Measurements from ENCODE around the gene HBZ. TPM values are rescaled to one million over a fixed set of nuclear protein-coding genes. Genes with fewer than 3 reads are reported as not detected.
"Not testable (repeated sequence)": the region's sequence is repeated elsewhere in the genome, so short reads cannot be mapped to it uniquely, and the experiment has no call there.

Gene HBZ
- total and polyA plus RNA-seq, 7 donors: 0.05 to 0.12 (median 0.11) TPM; not detected in 4

DNA sequence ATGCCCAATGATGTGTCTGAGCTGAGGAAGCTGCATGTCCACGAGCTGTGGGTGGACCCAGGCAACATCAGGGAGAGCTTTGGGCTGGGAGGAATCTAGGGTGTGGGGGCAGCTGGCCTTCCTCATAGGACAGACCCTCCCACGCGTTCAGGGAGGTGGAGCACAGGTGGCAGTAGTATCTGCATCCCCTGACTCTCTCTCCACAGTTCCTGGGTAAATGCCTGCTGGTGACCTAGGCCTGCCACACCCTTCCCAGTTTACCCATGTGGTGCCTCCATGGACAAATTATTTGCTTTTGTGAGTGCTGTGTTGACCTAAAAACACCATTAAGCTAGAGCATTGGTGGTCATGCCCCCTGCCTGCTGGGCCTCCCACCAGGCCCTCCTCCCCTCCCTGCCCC lies 16.6 kb downstream of the HBZ start:
- no peak overlapping the region for H3K4me3 ChIP-seq
- DNase-seq: no peak
- WGBS, 3 donors: 15 to 32% (median 21%) methylated on average over 3 of the region's 3 CpGs
- TF ChIP-seq, protein P1, sequence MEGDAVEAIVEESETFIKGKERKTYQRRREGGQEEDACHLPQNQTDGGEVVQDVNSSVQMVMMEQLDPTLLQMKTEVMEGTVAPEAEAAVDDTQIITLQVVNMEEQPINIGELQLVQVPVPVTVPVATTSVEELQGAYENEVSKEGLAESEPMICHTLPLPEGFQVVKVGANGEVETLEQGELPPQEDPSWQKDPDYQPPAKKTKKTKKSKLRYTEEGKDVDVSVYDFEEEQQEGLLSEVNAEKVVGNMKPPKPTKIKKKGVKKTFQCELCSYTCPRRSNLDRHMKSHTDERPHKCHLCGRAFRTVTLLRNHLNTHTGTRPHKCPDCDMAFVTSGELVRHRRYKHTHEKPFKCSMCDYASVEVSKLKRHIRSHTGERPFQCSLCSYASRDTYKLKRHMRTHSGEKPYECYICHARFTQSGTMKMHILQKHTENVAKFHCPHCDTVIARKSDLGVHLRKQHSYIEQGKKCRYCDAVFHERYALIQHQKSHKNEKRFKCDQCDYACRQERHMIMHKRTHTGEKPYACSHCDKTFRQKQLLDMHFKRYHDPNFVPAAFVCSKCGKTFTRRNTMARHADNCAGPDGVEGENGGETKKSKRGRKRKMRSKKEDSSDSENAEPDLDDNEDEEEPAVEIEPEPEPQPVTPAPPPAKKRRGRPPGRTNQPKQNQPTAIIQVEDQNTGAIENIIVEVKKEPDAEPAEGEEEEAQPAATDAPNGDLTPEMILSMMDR (IDR thresholded peaks at IDR 0.05): no peak
- H3K27ac ChIP-seq: no peak overlapping the region
- ATAC-seq: no peak
- H3K27me3 ChIP-seq (ENCODE audit: insufficient read depth in 3 of 3, low read length in 2 of 3): peaks cover 0 to 73% (median 37%) of the 10 kb centered on the region in 3 donors
- H3K4me1 ChIP-seq: peaks cover 11% of the 10 kb centered on the region
- no peaks in the 10 kb centered on the region for H3K36me3 ChIP-seq (ENCODE audit: insufficient read depth in 1 of 2, low read depth in 1 of 2)
- no peaks in the 10 kb centered on the region for H3K9me3 ChIP-seq
- intact Hi-C loops (cut with DNase I): no loop called here

DNA sequence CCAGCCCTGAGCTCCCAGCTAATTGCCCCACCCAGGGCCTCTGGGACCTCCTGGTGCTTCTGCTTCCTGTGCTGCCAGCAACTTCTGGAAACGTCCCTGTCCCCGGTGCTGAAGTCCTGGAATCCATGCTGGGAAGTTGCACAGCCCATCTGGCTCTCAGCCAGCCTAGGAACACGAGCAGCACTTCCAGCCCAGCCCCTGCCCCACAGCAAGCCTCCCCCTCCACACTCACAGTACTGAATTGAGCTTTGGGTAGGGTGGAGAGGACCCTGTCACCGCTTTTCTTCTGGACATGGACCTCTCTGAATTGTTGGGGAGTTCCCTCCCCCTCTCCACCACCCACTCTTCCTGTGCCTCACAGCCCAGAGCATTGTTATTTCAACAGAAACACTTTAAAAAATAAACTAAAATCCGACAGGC lies 17.7 kb downstream of the HBZ start:
- 1 to 6% (median 3%) methylated on average over 5 of the region's 5 CpGs for WGBS, 3 donors
- peak in 2 of 4 donors; percentile 24 to 52 for ATAC-seq
- intact Hi-C loops (cut with DNase I); DNase-seq; H3K27ac ChIP-seq; H3K36me3 ChIP-seq (ENCODE audit: insufficient read depth in 1 of 2, low read depth in 1 of 2); H3K4me3 ChIP-seq; H3K9me3 ChIP-seq: not testable (repeated sequence)
- H3K27me3 ChIP-seq (ENCODE audit: insufficient read depth in 3 of 3, low read length in 2 of 3): peaks cover 0 to 79% (median 44%) of the 10 kb centered on the region in 3 donors
- H3K4me1 ChIP-seq: peaks cover 10% of the 10 kb centered on the region

DNA sequence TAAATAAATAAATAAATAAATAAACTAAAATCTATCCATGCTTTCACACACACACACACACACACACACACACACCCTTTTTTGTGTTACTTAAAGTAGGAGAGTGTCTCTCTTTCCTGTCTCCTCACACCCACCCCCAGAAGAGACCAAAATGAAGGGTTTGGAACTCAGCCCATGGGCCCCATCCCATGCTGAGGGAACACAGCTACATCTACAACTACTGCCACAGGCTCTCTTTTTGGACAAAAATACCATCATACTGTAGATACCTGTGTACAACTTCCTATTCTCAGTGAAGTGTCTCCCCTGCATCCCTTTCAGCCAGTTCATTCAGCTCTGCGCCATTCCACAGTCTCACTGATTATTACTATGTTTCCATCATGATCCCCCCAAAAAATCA lies 18.3 kb downstream of the HBZ start:
- Histone ChIP-seq H3K27me3 (ENCODE audit: insufficient read depth in 3 of 3, low read length in 2 of 3) (peaks cover 0 to 78% (median 42%) of the 10 kb centered on the region in 3 donors), H3K4me1 (peaks cover 3% of the 10 kb centered on the region), H3K27ac (no peak overlapping the region), H3K9me3 (no peaks in the 10 kb centered on the region), H3K36me3 (ENCODE audit: insufficient read depth in 1 of 2, low read depth in 1 of 2) (no peaks in the 10 kb centered on the region), H3K4me3 (no peak overlapping the region)
- TF ChIP-seq, protein P1 (IDR thresholded peaks at IDR 0.05): no peak
- ATAC-seq: no peak
- WGBS, 3 donors: 39 to 57% (median 52%) methylated on average over 1 of the region's 1 CpG
- DNase-seq: no peak
- intact Hi-C loops (cut with DNase I): no loop called here

DNA sequence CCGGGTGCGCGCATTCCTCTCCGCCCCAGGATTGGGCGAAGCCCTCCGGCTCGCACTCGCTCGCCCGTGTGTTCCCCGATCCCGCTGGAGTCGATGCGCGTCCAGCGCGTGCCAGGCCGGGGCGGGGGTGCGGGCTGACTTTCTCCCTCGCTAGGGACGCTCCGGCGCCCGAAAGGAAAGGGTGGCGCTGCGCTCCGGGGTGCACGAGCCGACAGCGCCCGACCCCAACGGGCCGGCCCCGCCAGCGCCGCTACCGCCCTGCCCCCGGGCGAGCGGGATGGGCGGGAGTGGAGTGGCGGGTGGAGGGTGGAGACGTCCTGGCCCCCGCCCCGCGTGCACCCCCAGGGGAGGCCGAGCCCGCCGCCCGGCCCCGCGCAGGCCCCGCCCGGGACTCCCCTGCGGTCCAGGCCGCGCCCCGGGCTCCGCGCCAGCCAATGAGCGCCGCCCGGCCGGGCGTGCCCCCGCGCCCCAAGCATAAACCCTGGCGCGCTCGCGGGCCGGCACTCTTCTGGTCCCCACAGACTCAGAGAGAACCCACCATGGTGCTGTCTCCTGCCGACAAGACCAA lies 20.0 kb downstream of the HBZ start, which contains the start of gene HBA2:
HBA2 (plus strand) TSS at position 503 of the 568 bp plus-strand sequence; CDS start at position 540, 37 bp downstream.
- H3K27me3 ChIP-seq (ENCODE audit: insufficient read depth in 3 of 3, low read length in 2 of 3): peaks cover 0 to 66% (median 33%) of the 10 kb centered on the region in 3 donors
- no CpG with 5 or more reads among the region's 74 CpGs for WGBS, 3 donors

DNA sequence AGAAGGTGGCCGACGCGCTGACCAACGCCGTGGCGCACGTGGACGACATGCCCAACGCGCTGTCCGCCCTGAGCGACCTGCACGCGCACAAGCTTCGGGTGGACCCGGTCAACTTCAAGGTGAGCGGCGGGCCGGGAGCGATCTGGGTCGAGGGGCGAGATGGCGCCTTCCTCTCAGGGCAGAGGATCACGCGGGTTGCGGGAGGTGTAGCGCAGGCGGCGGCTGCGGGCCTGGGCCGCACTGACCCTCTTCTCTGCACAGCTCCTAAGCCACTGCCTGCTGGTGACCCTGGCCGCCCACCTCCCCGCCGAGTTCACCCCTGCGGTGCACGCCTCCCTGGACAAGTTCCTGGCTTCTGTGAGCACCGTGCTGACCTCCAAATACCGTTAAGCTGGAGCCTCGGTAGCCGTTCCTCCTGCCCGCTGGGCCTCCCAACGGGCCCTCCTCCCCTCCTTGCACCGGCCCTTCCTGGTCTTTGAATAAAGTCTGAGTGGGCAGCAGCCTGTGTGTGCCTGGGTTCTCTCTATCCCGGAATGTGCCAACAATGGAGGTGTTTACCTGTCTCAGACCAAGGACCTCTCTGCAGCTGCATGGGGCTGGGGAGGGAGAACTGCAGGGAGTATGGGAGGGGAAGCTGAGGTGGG lies 20.9 kb downstream of the HBZ start:
- ATAC-seq; DNase-seq; H3K9me3 ChIP-seq; H3K27ac ChIP-seq; H3K4me3 ChIP-seq; H3K4me1 ChIP-seq; H3K36me3 ChIP-seq (ENCODE audit: insufficient read depth in 1 of 2, low read depth in 1 of 2); intact Hi-C loops (cut with DNase I): not testable (repeated sequence)
- peaks cover 0 to 66% (median 31%) of the 10 kb centered on the region in 3 donors for H3K27me3 ChIP-seq (ENCODE audit: insufficient read depth in 3 of 3, low read length in 2 of 3)
- 4 to 7% (median 5%) methylated on average over 20 to 29 of the region's 44 CpGs for WGBS, 3 donors

More for the DNA sequence above, 20.0 kb downstream of the HBZ start, which contains the start of gene HBA2:
- H3K4me3 ChIP-seq; H3K36me3 ChIP-seq (ENCODE audit: insufficient read depth in 1 of 2, low read depth in 1 of 2); H3K4me1 ChIP-seq; DNase-seq; intact Hi-C loops (cut with DNase I); H3K9me3 ChIP-seq; H3K27ac ChIP-seq: not testable (repeated sequence)
- ATAC-seq: peak in 2 of 4 donors; percentile 14 to 33

DNA sequence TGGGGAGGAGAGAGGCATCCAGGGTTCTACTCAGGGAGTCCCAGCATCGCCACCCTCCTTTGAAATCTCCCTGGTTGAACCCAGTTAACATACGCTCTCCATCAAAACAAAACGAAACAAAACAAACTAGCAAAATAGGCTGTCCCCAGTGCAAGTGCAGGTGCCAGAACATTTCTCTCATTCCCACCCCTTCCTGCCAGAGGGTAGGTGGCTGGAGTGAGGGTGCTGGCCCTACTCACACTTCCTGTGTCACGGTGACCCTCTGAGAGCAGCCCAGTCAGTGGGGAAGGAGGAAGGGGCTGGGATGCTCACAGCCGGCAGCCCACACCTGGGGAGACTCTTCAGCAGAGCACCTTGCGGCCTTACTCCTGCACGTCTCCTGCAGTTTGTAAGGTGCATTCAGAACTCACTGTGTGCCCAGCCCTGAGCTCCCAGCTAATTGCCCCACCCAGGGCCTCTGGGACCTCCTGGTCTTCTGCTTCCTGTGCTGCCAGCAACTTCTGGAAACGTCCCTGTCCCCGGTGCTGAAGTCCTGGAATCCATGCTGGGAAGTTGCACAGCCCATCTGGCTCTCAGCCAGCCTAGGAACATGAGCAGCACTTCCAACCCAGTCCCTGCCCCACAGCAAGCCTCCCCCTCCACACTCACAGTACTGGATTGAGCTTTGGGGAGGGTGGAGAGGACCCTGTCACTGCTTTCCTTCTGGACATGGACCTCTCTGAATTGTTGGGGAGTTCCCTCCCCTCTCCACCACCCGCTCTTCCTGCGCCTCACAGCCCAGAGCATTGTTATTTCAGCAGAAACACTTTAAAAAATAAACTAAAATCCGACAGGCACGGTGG lies 21.7 kb downstream of the HBZ start:
- ATAC-seq: peak in 3 of 4 donors; percentile 24 to 66 (median 43)
- peaks cover 0 to 66% (median 30%) of the 10 kb centered on the region in 3 donors for H3K27me3 ChIP-seq (ENCODE audit: insufficient read depth in 3 of 3, low read length in 2 of 3)
- intact Hi-C loops (cut with DNase I); H3K4me3 ChIP-seq; H3K36me3 ChIP-seq (ENCODE audit: insufficient read depth in 1 of 2, low read depth in 1 of 2); H3K9me3 ChIP-seq; H3K4me1 ChIP-seq; H3K27ac ChIP-seq: not testable (repeated sequence)
- WGBS, 3 donors: 12 to 20% (median 16%) methylated on average over 5 to 10 of the region's 13 CpGs
- peak in 1 of 2 donors; percentile 24 for DNase-seq
